GM20000 (cell line): ENCODE results near the gene FBXW7.
A peak's percentile ranks its signal among the peaks of the same experiment; 100 is the strongest.

Source experiments
- DNase-seq: peaks from one replicate; pipeline ENCODE4 v3.0.0; 2012; ENCODE audit warnings: low spot score
- CTCF ChIP-seq: IDR thresholded peaks from 2 replicates; pipeline ENCODE4 v1.5.1; 2012; ENCODE audit warnings: mild to moderate bottlenecking, control low read depth; ENCODE audit errors: extremely low read depth, missing control alignments

The FBXW7 gene

DNA sequence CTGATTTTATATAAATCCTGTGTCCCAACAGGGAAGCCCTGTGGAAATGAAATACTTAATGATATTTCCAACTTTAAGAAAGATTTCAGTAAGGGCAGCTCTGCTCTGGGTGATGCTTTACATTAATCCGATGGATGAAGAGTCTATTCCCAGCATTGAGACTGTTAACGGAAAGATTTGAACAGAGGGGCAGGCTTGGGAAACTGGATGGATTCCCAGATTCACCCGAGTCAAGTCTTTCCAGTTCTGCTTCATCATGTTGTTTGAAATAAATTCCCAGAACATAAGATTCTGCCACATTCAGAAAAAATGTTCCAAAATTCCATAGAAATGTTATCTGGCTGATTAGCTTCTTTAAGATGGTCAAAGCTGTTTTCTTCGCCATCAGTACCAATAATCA lies 246.0 kb downstream of the FBXW7 start:
- DNase-seq: no peak
- TF ChIP-seq CTCF: no peak

DNA sequence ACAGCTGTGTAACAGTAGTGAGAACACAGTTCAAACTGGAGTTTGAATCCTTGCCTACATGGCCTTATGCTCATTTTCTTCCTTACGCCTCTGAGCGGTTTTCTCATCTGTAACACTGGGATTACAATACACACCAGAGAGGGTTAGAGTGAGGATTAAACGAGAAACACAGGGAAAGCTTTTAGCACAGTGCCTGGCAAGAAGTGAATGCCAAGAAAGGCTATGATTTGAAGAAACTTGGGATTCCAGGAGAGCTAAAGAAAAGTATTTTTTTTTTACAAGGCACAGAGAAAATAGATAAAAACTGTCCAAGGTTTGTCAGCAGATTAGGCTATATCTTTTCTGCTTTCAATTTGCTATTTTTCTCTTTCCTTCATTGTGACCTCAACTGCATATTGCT lies 246.4 kb downstream of the FBXW7 start:
- TF ChIP-seq CTCF: no peak
- DNase-seq: no peak

GRCh38 chr4:152283801-152284470 lies 252.0 kb downstream of the FBXW7 start:
- no peak for TF ChIP-seq CTCF
- DNase-seq: no peak

DNA sequence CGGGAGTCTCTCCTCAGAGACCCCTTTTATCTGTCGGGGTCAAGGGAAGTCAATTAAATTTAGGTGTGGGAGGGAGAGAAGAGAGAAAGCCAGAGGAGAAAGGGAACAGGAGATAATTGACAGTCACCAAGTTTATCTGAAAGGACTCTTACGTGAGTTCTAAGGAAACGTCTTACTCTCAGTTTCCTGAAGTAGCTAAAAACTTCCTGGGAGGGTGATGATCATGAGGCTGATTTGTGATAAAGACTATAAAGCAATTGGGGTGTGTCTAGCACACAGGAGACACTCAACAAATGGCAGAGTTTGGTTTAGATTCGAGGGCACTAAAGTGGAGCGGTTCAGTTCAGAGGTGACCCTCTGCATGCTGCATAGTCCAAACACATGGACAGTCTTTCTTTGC lies 254.1 kb downstream of the FBXW7 start:
- TF ChIP-seq CTCF: no peak
- DNase-seq: no peak

DNA sequence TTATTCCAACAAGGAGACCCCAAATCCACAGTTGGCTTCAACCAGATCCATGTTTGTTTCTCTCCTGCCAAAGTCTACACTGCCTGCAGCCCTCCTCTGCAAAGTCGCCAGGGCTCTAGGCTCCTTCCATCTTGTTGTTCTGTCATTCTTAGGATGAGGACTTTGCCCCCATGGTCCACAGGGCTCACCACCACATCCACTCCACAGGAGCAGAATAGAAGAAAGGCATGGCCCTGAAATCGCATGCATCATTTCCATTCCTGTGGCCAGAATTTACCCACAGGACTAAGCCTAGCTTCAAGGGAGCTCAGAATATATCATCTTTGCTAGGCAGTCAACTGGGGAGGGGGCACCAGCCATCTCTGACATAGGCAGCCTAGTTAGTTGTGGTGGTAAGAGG lies 254.7 kb downstream of the FBXW7 start:
- no peak for DNase-seq

GRCh38 chr4:152279234-152279566 lies 256.7 kb downstream of the FBXW7 start:
- no peak for DNase-seq
- no peak for TF ChIP-seq CTCF

More for the DNA sequence above, 254.7 kb downstream of the FBXW7 start:
- no peak for TF ChIP-seq CTCF

GRCh38 chr4:152278505-152279233 lies 257.2 kb downstream of the FBXW7 start:
- DNase-seq: peak; percentile 13
- no peak for TF ChIP-seq CTCF
